Measurements from ENCODE around the gene IL1R2. TPM values are rescaled to one million over a fixed set of nuclear protein-coding genes. Genes with fewer than 3 reads are reported as not detected.

IL1R2 gene
- total RNA-seq, 4 donors from 2014 or later = 2.3 to 18.2 (median 7.0) TPM

DNA sequence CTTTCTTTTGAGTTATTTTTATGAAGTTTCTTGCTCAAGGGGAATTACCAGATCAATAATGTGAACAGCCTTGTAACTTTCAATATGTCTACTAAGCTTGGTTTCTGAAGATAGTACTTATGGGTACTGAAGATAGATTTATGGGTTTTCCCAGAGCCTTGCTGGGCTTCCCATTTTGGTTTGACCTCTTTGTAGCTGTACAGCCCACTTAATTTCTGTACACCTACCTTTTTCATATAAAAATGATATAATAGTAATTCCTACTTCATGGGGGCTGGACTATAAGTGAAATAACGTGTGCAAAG is 22.2 kb downstream of the IL1R2 start:
- no peak for DNase-seq
- Histone ChIP-seq H3K36me3 (no peaks in the 10 kb centered on the region), H3K27ac (no peak overlapping the region), H3K4me3 (no peak overlapping the region), H3K9me3 (no peaks in the 10 kb centered on the region), H3K4me1 (no peaks in the 10 kb centered on the region), H3K27me3 (no peaks in the 10 kb centered on the region)
- no peak for TF ChIP-seq POLR2A (IDR thresholded peaks at IDR 0.05)
- TF ChIP-seq, protein P1, sequence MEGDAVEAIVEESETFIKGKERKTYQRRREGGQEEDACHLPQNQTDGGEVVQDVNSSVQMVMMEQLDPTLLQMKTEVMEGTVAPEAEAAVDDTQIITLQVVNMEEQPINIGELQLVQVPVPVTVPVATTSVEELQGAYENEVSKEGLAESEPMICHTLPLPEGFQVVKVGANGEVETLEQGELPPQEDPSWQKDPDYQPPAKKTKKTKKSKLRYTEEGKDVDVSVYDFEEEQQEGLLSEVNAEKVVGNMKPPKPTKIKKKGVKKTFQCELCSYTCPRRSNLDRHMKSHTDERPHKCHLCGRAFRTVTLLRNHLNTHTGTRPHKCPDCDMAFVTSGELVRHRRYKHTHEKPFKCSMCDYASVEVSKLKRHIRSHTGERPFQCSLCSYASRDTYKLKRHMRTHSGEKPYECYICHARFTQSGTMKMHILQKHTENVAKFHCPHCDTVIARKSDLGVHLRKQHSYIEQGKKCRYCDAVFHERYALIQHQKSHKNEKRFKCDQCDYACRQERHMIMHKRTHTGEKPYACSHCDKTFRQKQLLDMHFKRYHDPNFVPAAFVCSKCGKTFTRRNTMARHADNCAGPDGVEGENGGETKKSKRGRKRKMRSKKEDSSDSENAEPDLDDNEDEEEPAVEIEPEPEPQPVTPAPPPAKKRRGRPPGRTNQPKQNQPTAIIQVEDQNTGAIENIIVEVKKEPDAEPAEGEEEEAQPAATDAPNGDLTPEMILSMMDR (IDR thresholded peaks at IDR 0.05) = no peak

DNA sequence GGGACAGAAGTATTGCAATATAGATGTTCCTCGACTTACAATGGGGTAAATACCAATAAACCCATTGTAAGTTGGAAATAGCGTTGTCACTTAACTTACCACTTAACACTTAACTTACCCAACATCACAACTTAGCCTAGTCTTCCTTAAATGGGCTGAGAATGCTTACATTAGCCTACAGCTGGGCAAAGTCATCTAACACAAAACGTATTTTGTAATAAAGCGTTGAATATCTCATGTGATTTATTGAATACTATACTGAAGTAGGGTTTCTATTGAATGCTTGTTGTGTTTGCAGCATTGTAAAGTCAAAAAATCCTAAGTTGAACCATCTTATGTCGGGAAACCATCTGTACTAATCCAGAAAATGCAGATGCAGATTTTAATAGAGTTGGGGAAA is 23.6 kb downstream of the IL1R2 start:
- no peak for TF ChIP-seq POLR2A (IDR thresholded peaks at IDR 0.05)
- TF ChIP-seq, protein P1 (IDR thresholded peaks at IDR 0.05) = no peak
- Histone ChIP-seq H3K4me1 (no peaks in the 10 kb centered on the region), H3K9me3 (no peaks in the 10 kb centered on the region), H3K27me3 (no peaks in the 10 kb centered on the region), H3K27ac (no peak overlapping the region), H3K36me3 (no peaks in the 10 kb centered on the region), H3K4me3 (no peak overlapping the region)
- no peak for DNase-seq

DNA sequence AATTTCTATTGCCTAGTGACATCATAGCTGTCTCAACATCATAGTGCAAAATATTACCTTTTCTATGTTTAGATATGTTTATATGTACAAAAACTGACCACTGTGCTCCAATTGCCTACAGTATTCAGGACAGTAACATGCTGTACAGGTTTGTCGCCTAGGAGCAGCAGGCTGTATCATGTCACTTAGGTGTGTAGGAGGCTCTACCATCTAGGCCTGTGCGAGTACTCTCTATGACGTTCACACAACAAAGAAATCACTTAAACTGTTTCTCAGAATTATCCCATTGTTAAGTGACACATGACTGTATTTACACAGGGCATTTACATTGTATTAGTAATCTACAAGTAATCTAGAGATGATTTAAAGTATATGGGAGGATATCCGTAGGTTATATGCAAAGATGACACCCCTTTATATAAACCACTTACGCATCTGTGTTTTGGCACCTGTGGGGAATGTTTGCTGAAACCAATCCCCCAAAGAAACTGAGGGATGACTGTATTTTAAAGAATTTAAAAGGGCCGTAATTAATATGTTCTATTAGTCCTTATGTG is 24.7 kb downstream of the IL1R2 start:
- H3K36me3 ChIP-seq = no peaks in the 10 kb centered on the region
- peaks cover 0 to 3% (median 0%) of the 10 kb centered on the region in 4 donors for H3K4me1 ChIP-seq
- no peaks in the 10 kb centered on the region for H3K9me3 ChIP-seq
- H3K27me3 ChIP-seq = no peaks in the 10 kb centered on the region
- H3K4me3 ChIP-seq = no peak overlapping the region
- DNase-seq = no peak
- TF ChIP-seq, protein P1 (IDR thresholded peaks at IDR 0.05) = no peak
- TF ChIP-seq POLR2A (IDR thresholded peaks at IDR 0.05) = no peak
- H3K27ac ChIP-seq = no peak overlapping the region

DNA sequence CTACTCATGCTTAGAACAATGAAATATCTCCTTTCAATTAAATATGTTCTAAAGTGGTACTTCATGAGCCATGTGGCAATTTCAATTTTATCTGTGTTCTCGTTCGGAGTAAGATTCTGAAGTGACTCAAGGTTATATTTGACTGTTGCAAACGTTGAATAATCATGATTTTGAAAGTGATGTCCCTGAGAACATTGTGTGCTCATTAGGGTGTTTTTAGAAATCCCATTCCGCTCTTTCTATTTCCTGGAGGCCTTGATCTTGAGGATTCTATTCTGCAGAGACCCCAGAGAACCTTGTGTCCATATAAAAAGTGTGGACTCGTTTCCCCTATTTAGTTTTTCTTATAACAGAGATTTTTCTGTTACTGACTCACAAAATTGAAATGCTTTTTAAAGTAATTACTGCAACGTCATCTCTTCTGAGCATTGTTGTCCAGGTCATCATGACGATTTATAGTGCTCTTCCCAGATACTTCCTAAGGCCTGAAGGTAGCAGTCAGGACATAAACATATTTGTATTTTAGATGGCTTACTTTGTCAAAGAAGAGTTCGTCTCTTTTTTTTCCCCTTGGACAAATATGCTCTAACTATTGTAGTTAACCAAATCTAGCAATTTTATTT is 27.2 kb downstream of the IL1R2 start:
- DNase-seq = no peak
- no peaks in the 10 kb centered on the region for H3K36me3 ChIP-seq
- H3K27me3 ChIP-seq = no peaks in the 10 kb centered on the region
- H3K4me1 ChIP-seq = peaks cover 0 to 3% (median 0%) of the 10 kb centered on the region in 4 donors
- TF ChIP-seq, protein P1 (IDR thresholded peaks at IDR 0.05) = no peak
- TF ChIP-seq POLR2A (IDR thresholded peaks at IDR 0.05) = no peak
- no peak overlapping the region for H3K4me3 ChIP-seq
- no peak overlapping the region for H3K27ac ChIP-seq
- H3K9me3 ChIP-seq = no peaks in the 10 kb centered on the region

DNA sequence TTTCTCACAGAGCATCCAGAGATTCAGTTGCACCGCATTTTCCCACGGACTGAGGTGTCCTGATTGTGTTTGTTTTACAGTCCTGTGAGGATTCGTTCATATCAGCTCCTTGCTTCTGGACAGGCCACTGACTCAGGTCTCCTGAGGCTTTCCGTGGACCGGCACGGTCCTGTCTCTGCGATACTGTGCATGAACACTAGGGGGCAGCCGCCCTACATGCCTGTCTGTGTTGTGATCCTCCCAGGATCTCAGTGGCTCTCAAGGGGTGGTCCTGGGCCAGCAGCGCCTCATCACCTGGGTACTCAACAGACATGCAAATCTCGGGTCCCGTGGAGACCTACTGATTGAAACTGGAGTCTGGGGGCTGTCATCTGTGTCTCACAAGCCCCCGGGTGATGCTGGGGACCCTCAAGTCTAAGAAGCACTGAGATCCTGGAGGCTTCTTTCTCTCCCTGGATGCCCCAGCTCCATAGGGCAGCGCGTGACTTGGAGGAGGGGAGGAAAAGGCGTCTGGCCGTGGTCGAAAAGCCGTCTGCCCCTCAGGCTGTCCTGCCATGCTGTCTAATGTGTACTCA is 28.9 kb downstream of the IL1R2 start:
- TF ChIP-seq, protein P1 (IDR thresholded peaks at IDR 0.05) = peak; percentile 84 to 98 (median 94)
- no peak for TF ChIP-seq POLR2A (IDR thresholded peaks at IDR 0.05)
- Histone ChIP-seq H3K4me1 (peaks cover 0 to 3% (median 0%) of the 10 kb centered on the region in 4 donors), H3K36me3 (no peaks in the 10 kb centered on the region), H3K27me3 (no peaks in the 10 kb centered on the region), H3K4me3 (no peak overlapping the region), H3K27ac (peak overlapping the region in 3 of 4 donors; percentile 6 to 51 (median 46)), H3K9me3 (no peaks in the 10 kb centered on the region)
- DNase-seq = peak; percentile 75 to 94 (median 84)

All from Peyer's patch (tissue), 4 donors.